DND-41 (cell line): ENCODE data around the gene STK32C.

ENCODE experiments used
- ATAC-seq: fragments of 200-7000 bp; cut with Tn5 transposase; 3 replicates; pipeline ENCODE4 v1.9.1; 2021; ENCODE audit warnings: low read depth; ENCODE audit not compliant: insufficient read depth
- DNase-seq: peaks from one replicate; pipeline ENCODE4 v3.0.0-alpha.2; 2020
- H2AFZ ChIP-seq: 2 replicates; pipeline ENCODE4 v1.6.0; 2012; ENCODE audit warnings: low read depth, low read length
- H3K27ac ChIP-seq: 2 replicates; pipeline ENCODE4 v1.5.1; 2012; ENCODE audit warnings: low read length, inconsistent platforms
- H3K27me3 ChIP-seq: fragments of 200-600 bp; sonication (generic); 2 replicates; pipeline ENCODE4 v1.6.0; 2012; ENCODE audit warnings: low read length, mild to moderate bottlenecking, inconsistent platforms; ENCODE audit not compliant: insufficient read depth, poor library complexity
- H3K36me3 ChIP-seq: 2 replicates; pipeline ENCODE4 v1.5.1; 2012; ENCODE audit warnings: low read length, inconsistent platforms; ENCODE audit not compliant: insufficient read depth
- H3K4me1 ChIP-seq: 2 replicates; pipeline ENCODE4 v1.5.1; 2012; ENCODE audit warnings: mild to moderate bottlenecking, low read length; ENCODE audit not compliant: insufficient read depth
- H3K4me2 ChIP-seq: 2 replicates; pipeline ENCODE4 v1.6.0; 2012; ENCODE audit warnings: mild to moderate bottlenecking, moderate library complexity, low read length, inconsistent platforms; ENCODE audit not compliant: insufficient read depth
- H3K4me3 ChIP-seq, 2 experiments: fragments of 200-600 bp in 1 of 2; shearing (Covaris generic) in 1 of 2; 2 replicates each; pipeline ENCODE4 v1.5.1; 2012 to 2016; ENCODE audit warnings: inconsistent platforms in 2 of 2, low read length in 2 of 2, mild to moderate bottlenecking in 2 of 2, low read depth in 1 of 2, moderate library complexity in 1 of 2
- H3K79me2 ChIP-seq: 2 replicates; pipeline ENCODE4 v1.6.0; 2012; ENCODE audit warnings: low read length, inconsistent platforms; ENCODE audit not compliant: insufficient read depth
- H3K9ac ChIP-seq: 2 replicates; pipeline ENCODE4 v1.6.0; 2012; ENCODE audit warnings: low read depth, mild to moderate bottlenecking, inconsistent platforms, low read length, moderate library complexity
- H3K9me3 ChIP-seq: 2 replicates; pipeline ENCODE4 v1.5.1; 2012; ENCODE audit warnings: low read length, moderate library complexity, mild to moderate bottlenecking, inconsistent platforms; ENCODE audit not compliant: insufficient read depth, severe bottlenecking
- H4K20me1 ChIP-seq: 2 replicates; pipeline ENCODE4 v1.6.0; 2012; ENCODE audit warnings: low read length; ENCODE audit not compliant: insufficient read depth
- EZH2 ChIP-seq: IDR thresholded peaks from 3 replicates; pipeline ENCODE4 v1.6.1; 2012; ENCODE audit warnings: borderline replicate concordance, low read depth, mild to moderate bottlenecking, moderate library complexity, low read length, inconsistent platforms; ENCODE audit not compliant: severe bottlenecking
- TF ChIP-seq, protein P1 (sequence below): IDR thresholded peaks from 2 replicates; pipeline ENCODE4 v1.5.1; 2012; ENCODE audit warnings: borderline replicate concordance, low read length, moderate library complexity, mild to moderate bottlenecking; ENCODE audit not compliant: poor library complexity, severe bottlenecking; ENCODE audit errors: extremely low read depth

STK32C gene

DNA sequence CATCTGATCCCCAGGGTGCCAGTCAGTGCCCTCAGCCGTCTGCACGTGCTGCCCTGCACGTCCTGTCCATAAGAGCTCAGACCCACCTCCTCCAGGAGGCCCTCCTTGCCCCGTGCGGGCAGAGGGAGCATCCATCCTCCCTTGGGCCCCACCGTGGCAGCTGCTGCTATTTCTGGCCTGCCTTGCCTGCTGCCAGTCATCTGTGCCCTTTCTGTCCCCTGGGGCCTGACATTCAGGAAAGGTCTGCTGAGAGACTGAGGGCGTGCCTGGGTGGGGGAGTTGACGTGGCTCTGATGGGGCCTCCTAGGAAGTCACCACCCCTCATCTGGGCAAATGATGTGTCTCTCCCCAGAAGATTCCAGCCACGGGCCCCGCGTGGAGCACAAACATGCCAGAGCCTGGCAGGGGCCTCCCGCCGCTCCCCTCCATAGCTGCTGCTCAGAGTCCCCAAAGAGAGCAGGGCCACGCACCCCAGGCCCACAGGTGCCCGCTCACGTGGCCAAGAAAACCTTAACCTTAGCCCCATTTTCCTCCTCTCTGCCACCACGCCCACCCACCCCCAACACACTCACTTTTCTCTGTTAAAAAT lies 99.2 kb downstream of the STK32C start:
- Histone ChIP-seq H3K9ac (no peak overlapping the region), H3K4me3 (no peak overlapping the region), H3K79me2 (no peaks in the 10 kb centered on the region), H4K20me1 (no peaks in the 10 kb centered on the region), H3K27me3 (no peaks in the 10 kb centered on the region), H3K9me3 (no peaks in the 10 kb centered on the region), H3K4me2 (no peak overlapping the region), H3K27ac (no peak overlapping the region), H3K36me3 (no peaks in the 10 kb centered on the region), H3K4me1 (no peaks in the 10 kb centered on the region), H2AFZ (no peak overlapping the region)
- TF ChIP-seq, protein P1, sequence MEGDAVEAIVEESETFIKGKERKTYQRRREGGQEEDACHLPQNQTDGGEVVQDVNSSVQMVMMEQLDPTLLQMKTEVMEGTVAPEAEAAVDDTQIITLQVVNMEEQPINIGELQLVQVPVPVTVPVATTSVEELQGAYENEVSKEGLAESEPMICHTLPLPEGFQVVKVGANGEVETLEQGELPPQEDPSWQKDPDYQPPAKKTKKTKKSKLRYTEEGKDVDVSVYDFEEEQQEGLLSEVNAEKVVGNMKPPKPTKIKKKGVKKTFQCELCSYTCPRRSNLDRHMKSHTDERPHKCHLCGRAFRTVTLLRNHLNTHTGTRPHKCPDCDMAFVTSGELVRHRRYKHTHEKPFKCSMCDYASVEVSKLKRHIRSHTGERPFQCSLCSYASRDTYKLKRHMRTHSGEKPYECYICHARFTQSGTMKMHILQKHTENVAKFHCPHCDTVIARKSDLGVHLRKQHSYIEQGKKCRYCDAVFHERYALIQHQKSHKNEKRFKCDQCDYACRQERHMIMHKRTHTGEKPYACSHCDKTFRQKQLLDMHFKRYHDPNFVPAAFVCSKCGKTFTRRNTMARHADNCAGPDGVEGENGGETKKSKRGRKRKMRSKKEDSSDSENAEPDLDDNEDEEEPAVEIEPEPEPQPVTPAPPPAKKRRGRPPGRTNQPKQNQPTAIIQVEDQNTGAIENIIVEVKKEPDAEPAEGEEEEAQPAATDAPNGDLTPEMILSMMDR, result no peak
- TF ChIP-seq EZH2, result no peak
- no peak for ATAC-seq
- no peak for DNase-seq

DNA sequence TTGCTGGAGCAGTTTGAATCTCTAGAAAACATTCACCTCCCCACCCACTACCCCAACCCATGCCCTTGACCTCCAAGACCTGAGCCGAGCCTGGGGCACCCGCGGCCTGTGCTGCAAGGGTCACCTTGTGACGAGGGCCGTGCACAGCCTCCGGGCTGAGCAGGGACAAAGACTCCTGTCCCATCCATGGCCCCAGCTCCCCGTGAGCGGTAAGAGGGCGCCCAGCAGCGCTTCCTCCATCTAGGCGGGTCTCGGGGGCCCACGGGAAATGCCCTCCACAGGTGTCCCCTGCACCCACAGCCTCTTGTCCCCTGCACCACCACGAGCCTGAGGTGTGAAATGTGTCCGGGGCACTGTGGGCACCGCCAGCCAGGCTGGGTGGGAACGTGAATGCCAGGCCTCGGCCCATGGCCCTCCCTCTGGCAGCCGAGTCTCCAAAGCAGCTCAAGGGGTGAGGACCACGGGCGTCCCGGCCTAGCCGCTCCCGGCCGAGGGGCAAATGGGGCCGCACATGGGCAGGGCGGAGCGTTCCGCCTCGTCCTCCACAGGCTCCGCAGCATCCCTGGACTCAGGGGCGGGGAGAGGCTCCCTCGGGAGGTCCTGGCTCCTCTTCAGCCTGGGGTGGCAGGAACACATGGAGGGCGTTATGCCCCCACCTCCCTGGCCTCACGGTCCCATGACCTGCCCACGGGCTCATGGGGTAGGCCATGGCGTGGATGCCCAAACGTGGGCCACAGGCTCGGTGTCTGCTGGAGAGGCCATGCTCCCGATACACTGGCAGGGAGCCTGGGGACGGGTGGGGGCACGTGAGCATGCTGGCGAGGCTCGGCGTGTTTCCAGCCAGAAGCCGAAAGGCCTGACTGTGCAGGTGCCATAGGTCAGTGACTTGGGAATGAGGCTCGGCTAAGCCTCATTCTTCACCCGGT lies 100.0 kb downstream of the STK32C start:
- no peak overlapping the region for H3K27ac ChIP-seq
- no peaks in the 10 kb centered on the region for H4K20me1 ChIP-seq
- no peak for TF ChIP-seq EZH2
- TF ChIP-seq, protein P1, result no peak
- H3K9me3 ChIP-seq, result no peaks in the 10 kb centered on the region
- no peak overlapping the region for H2AFZ ChIP-seq
- DNase-seq (no peak), ATAC-seq (no peak)
- H3K9ac ChIP-seq, result no peak overlapping the region
- no peaks in the 10 kb centered on the region for H3K4me1 ChIP-seq
- H3K27me3 ChIP-seq, result no peaks in the 10 kb centered on the region
- no peak overlapping the region for H3K4me2 ChIP-seq
- no peaks in the 10 kb centered on the region for H3K79me2 ChIP-seq
- H3K36me3 ChIP-seq, result no peaks in the 10 kb centered on the region
- no peak overlapping the region for H3K4me3 ChIP-seq

GRCh38 chr10:132206806-132207535 lies 100.8 kb downstream of the STK32C start:
- DNase-seq, result no peak
- H3K4me2 ChIP-seq, result no peak overlapping the region

More at GRCh38 chr10:132206806-132207535, 100.8 kb downstream of the STK32C start:
- H3K27ac ChIP-seq, result no peak overlapping the region
- H3K4me1 ChIP-seq, result no peaks in the 10 kb centered on the region
- no peaks in the 10 kb centered on the region for H3K36me3 ChIP-seq
- no peak overlapping the region for H3K4me3 ChIP-seq
- TF ChIP-seq, protein P1, result no peak
- TF ChIP-seq EZH2, result no peak
- no peak overlapping the region for H3K9ac ChIP-seq
- ATAC-seq, result no peak
- H3K27me3 ChIP-seq, result no peaks in the 10 kb centered on the region
- no peak overlapping the region for H2AFZ ChIP-seq
- no peaks in the 10 kb centered on the region for H3K9me3 ChIP-seq
- H4K20me1 ChIP-seq, result no peaks in the 10 kb centered on the region
- H3K79me2 ChIP-seq, result no peaks in the 10 kb centered on the region
